H1 (cell line): ENCODE data around the gene ICAM5. TPM values are rescaled to one million over a fixed set of nuclear protein-coding genes. Genes with fewer than 3 reads are reported as not detected.

Experiments used
- CTCF ChIA-PET: fragments of 300-600 bp; sonication (Branson Sonifier 250); formaldehyde crosslinking; loops from one replicate; lab custom pipeline; 2021; ENCODE audit not compliant: partially characterized antibody; lab: Charles Lee
- POLR2A ChIA-PET: fragments of 300-600 bp; sonication (Branson Sonifier 250); formaldehyde crosslinking; loops from one replicate; lab custom pipeline; 2021; ENCODE audit warnings: inconsistent platforms; ENCODE audit not compliant: partially characterized antibody; lab: Charles Lee
- DNase-seq, 2 experiments: peaks; one replicate each; pipeline versions ENCODE4 v3.0.0 to v3.0.0-alpha.2; 2010 to 2022; ENCODE audit warnings: low spot score in 2 of 2, low read depth in 1 of 2, mixed read lengths in 1 of 2
- FAIRE-seq: peaks from 2 replicates; lab custom pipeline; 2011; peaks lifted over from hg19 to GRCh38; lab: Jason Lieb, UNC
- H2AFZ ChIP-seq: 2 replicates; pipeline ENCODE4 v1.8.1; 2012; ENCODE audit warnings: low read length, inconsistent platforms
- H2AK5ac ChIP-seq: 2 replicates; pipeline ENCODE4 v1.6.1; 2013; ENCODE audit warnings: low read depth, low read length
- H2BK120ac ChIP-seq: replicated peaks from 2 replicates; pipeline ENCODE3; 2013; ENCODE audit warnings: low read depth, low read length, inconsistent platforms
- H2BK12ac ChIP-seq: 2 replicates; pipeline ENCODE4 v1.6.1; 2013; ENCODE audit warnings: low read depth, low read length
- H2BK15ac ChIP-seq: 2 replicates; pipeline ENCODE4 v1.6.1; 2013; ENCODE audit warnings: low read length
- H2BK20ac ChIP-seq: 2 replicates; pipeline ENCODE4 v1.6.1; 2013; ENCODE audit warnings: low read length
- H2BK5ac ChIP-seq: 2 replicates; pipeline ENCODE4 v1.6.1; 2013; ENCODE audit warnings: low read depth, low read length
- H3K14ac ChIP-seq: 2 replicates; pipeline ENCODE4 v1.6.1; 2013; ENCODE audit warnings: inconsistent platforms; ENCODE audit not compliant: insufficient read length
- H3K18ac ChIP-seq: 2 replicates; pipeline ENCODE4 v1.6.1; 2013; ENCODE audit warnings: low read length; ENCODE audit errors: extremely low read depth
- H3K23ac ChIP-seq: 2 replicates; pipeline ENCODE4 v1.6.1; 2013; ENCODE audit warnings: inconsistent platforms; ENCODE audit not compliant: insufficient read length
- H3K23me2 ChIP-seq: 2 replicates; pipeline ENCODE4 v1.6.1; 2013; ENCODE audit warnings: low read depth, low read length
- H3K27ac ChIP-seq: 2 replicates; pipeline ENCODE4 v1.6.1; 2011; ENCODE audit warnings: low read depth, low read length, inconsistent platforms
- H3K27me3 ChIP-seq, 4 experiments: replicated peaks in 1 of 4; 1 replicate in 1 of 4; 2 replicates in 3 of 4; pipeline versions ENCODE4 v1.6.1 to v1.8.1; 2011 to 2013; ENCODE audit warnings: low read length in 3 of 4, mild to moderate bottlenecking in 3 of 4, inconsistent platforms in 2 of 4, mixed read lengths in 2 of 4, moderate library complexity in 1 of 4; ENCODE audit not compliant: control insufficient read depth in 3 of 4, insufficient read depth in 3 of 4; ENCODE audit errors: extremely low read depth in 1 of 4
- H3K36me3 ChIP-seq, 4 experiments: 2 replicates each; pipeline versions ENCODE4 v1.6.1 to v1.8.1; 2011 to 2013; ENCODE audit warnings: mild to moderate bottlenecking in 4 of 4, low read length in 3 of 4, moderate library complexity in 2 of 4, control low read depth in 1 of 4, inconsistent platforms in 1 of 4; ENCODE audit not compliant: insufficient read depth in 4 of 4, control insufficient read depth in 2 of 4
- H3K4ac ChIP-seq: replicated peaks from 2 replicates; pipeline ENCODE3; 2013; ENCODE audit warnings: low read length, low read depth, mixed read lengths, inconsistent platforms; ENCODE audit not compliant: insufficient read length
- H3K4me1 ChIP-seq, 4 experiments: replicated peaks in 1 of 4; 1 replicate in 1 of 4; 2 replicates in 3 of 4; pipeline versions ENCODE4 v1.6.1 to v1.8.1; 2011 to 2013; ENCODE audit warnings: low read length in 3 of 4, inconsistent platforms in 2 of 4, mixed read lengths in 1 of 4; ENCODE audit not compliant: insufficient read depth in 4 of 4, control insufficient read depth in 3 of 4
- H3K4me2 ChIP-seq, 2 experiments: 2 replicates each; pipeline versions ENCODE4 v1.6.1 to v1.8.1; 2011 to 2013; ENCODE audit warnings: low read depth in 2 of 2, low read length in 2 of 2, control low read depth in 1 of 2, inconsistent platforms in 1 of 2, mild to moderate bottlenecking in 1 of 2; ENCODE audit not compliant: insufficient read depth in 1 of 2
- H3K4me3 ChIP-seq, 4 experiments: fragments of 200-600, 300-600 bp in 1 of 4; sonication (generic), shearing (Covaris generic), sonication (Bioruptor Twin) in 1 of 4; 2 replicates each; pipeline versions ENCODE4 v1.5.1 to v1.8.1; 2011 to 2016; ENCODE audit warnings: low read length in 4 of 4, low read depth in 3 of 4, control low read depth in 2 of 4, inconsistent platforms in 2 of 4, mild to moderate bottlenecking in 2 of 4, mixed read lengths in 1 of 4, moderate library complexity in 1 of 4; ENCODE audit not compliant: insufficient read depth in 2 of 4; ENCODE audit errors: extremely low read depth in 1 of 4
- H3K56ac ChIP-seq: replicated peaks from 2 replicates; pipeline ENCODE3; 2013; ENCODE audit warnings: low read depth, mild to moderate bottlenecking, mixed read lengths, low read length, inconsistent platforms; ENCODE audit not compliant: insufficient read length
- H3K79me1 ChIP-seq: 2 replicates; pipeline ENCODE4 v1.6.1; 2013; ENCODE audit warnings: low read depth, low read length, control low read depth
- H3K79me2 ChIP-seq, 2 experiments: 2 replicates each; pipeline versions ENCODE4 v1.6.1 to v1.8.1; 2012 to 2013; ENCODE audit warnings: low read length in 2 of 2, mild to moderate bottlenecking in 2 of 2, inconsistent platforms in 1 of 2; ENCODE audit not compliant: insufficient read depth in 2 of 2, control insufficient read depth in 1 of 2
- H3K9ac ChIP-seq, 4 experiments: replicated peaks in 1 of 4; 1 replicate in 1 of 4; 2 replicates in 3 of 4; pipeline versions ENCODE4 v1.6.1 to v1.8.1; 2011 to 2013; ENCODE audit warnings: low read depth in 3 of 4, low read length in 3 of 4, control low read depth in 2 of 4, mild to moderate bottlenecking in 2 of 4, moderate library complexity in 2 of 4, inconsistent platforms in 1 of 4; ENCODE audit errors: extremely low read depth in 1 of 4
- H3K9me3 ChIP-seq, 2 experiments: 2 replicates each; pipeline versions ENCODE4 v1.6.1 to v1.8.1; 2012 to 2013; ENCODE audit warnings: mild to moderate bottlenecking in 2 of 2, moderate library complexity in 2 of 2, control low read depth in 1 of 2, inconsistent platforms in 1 of 2, low read depth in 1 of 2, low read length in 1 of 2, mixed read lengths in 1 of 2; ENCODE audit not compliant: insufficient read depth in 2 of 2
- H4K20me1 ChIP-seq, 2 experiments: replicated peaks in 1 of 2; 2 replicates each; pipeline versions ENCODE3 to v1.8.1; 2011 to 2013; ENCODE audit warnings: inconsistent platforms in 2 of 2, low read length in 2 of 2, mild to moderate bottlenecking in 1 of 2; ENCODE audit not compliant: insufficient read depth in 2 of 2, control insufficient read depth in 1 of 2
- H4K5ac ChIP-seq: 2 replicates; pipeline ENCODE4 v1.6.1; 2013; ENCODE audit warnings: low read length, low read depth, mixed read lengths, inconsistent platforms; ENCODE audit not compliant: insufficient read length
- H4K8ac ChIP-seq: 2 replicates; pipeline ENCODE4 v1.8.0; 2013; ENCODE audit warnings: mild to moderate bottlenecking, moderate library complexity, low read length, inconsistent platforms; ENCODE audit not compliant: insufficient read depth; ENCODE audit errors: extremely low read depth
- H4K91ac ChIP-seq: replicated peaks from 2 replicates; pipeline ENCODE3; 2013; ENCODE audit warnings: low read length, mixed read lengths, inconsistent platforms; ENCODE audit not compliant: insufficient read length
- BCL11A ChIP-seq, 2 experiments: IDR thresholded peaks; one replicate each; pipeline ENCODE4 v1.6.1; 2011; ENCODE audit warnings: low read depth in 2 of 2, low read length in 2 of 2, mild to moderate bottlenecking in 2 of 2
- CEBPB ChIP-seq: IDR thresholded peaks from 2 replicates; pipeline ENCODE4 v1.6.1; 2012; ENCODE audit warnings: low read depth, low read length
- EGR1 ChIP-seq: IDR thresholded peaks from 2 replicates; pipeline ENCODE4 v1.6.1; 2011; ENCODE audit warnings: low read depth, low read length, borderline replicate concordance
- HDAC6 ChIP-seq: IDR thresholded peaks from one replicate; pipeline ENCODE4 v1.7.1; 2012; ENCODE audit warnings: low read depth, mild to moderate bottlenecking, inconsistent platforms, low read length, moderate library complexity
- RAD21 ChIP-seq, 2 experiments: IDR thresholded peaks in 1 of 2; conservative IDR thresholded peaks in 1 of 2; 2 replicates each; pipeline ENCODE4 v1.6.1; 2011; ENCODE audit warnings: low read depth in 2 of 2, low read length in 2 of 2, improper control_type of control experiment in 1 of 2, inconsistent platforms in 1 of 2, mild to moderate bottlenecking in 1 of 2, moderate library complexity in 1 of 2
- SAP30 ChIP-seq: fragments of 300-600 bp; sonication (generic); IDR thresholded peaks from 2 replicates; pipeline ENCODE4 v1.7.1; 2012; ENCODE audit warnings: low read length, moderate library complexity, mild to moderate bottlenecking, inconsistent platforms; ENCODE audit not compliant: insufficient read depth, insufficient replicate concordance
- SUZ12 ChIP-seq: fragments of 200-600 bp; sonication (generic); IDR thresholded peaks from 2 replicates; pipeline ENCODE4 v1.6.1; 2012; ENCODE audit warnings: mild to moderate bottlenecking, inconsistent platforms, low read length, moderate library complexity, mixed read lengths
- TAF1 ChIP-seq: IDR thresholded peaks from 2 replicates; pipeline ENCODE4 v1.6.1; 2011; ENCODE audit warnings: mild to moderate bottlenecking, low read depth, low read length
- WGBS, 2 experiments: shearing (Covaris generic) in 1 of 2; methylation state at CpG; one replicate each; pipeline versions ENCODE4 v1.1.6 to v1.1.7; 2013 to 2015; ENCODE audit warnings: low lambda C conversion rate in 2 of 2, mixed read lengths in 2 of 2, inconsistent platforms in 1 of 2, low coverage in 1 of 2, missing lambda C conversion rate in 1 of 2; ENCODE audit not compliant: insufficient replicate concordance in 2 of 2, insufficient coverage in 1 of 2, insufficient read length in 1 of 2; ENCODE audit errors: extremely low coverage in 1 of 2, missing lambda C conversion rate in 1 of 2; 5-methylcytosine and 5-hydroxymethylcytosine counted together
- polyA plus RNA-seq, 7 experiments: library from polyadenylated mRNA; depleted of rRNA in 3 of 7; stranded (reverse) in 5 of 7; unstranded in 2 of 7; fragments of >200 nt in 5 of 7; fragments of 200-250 nt in 2 of 7; gene quantifications; 1 replicate in 5 of 7; 2 replicates in 1 of 7; 4 replicates in 1 of 7; pipeline versions ENCODE4 v1.2.1 to v1.2.3, GENCODE V29; 2011 to 2013; ENCODE audit warnings: missing spikeins in 2 of 7, mixed read lengths in 2 of 7
- total RNA-seq: library from RNA; stranded (reverse); fragmentation: NEBNext Ultra II Directional; extraction: Animal tissue kit (Norgen Biotek cat#: 25700); gene quantifications from 2 replicates; pipeline ENCODE4 v1.2.1, GENCODE V29; 2021

The ICAM5 gene
- total and polyA plus RNA-seq, 2 of the 8 experiments (the other 6 are each of a cell fraction or from before 2014, with no cell fraction given) = 3.9 to 4.8 TPM

DNA sequence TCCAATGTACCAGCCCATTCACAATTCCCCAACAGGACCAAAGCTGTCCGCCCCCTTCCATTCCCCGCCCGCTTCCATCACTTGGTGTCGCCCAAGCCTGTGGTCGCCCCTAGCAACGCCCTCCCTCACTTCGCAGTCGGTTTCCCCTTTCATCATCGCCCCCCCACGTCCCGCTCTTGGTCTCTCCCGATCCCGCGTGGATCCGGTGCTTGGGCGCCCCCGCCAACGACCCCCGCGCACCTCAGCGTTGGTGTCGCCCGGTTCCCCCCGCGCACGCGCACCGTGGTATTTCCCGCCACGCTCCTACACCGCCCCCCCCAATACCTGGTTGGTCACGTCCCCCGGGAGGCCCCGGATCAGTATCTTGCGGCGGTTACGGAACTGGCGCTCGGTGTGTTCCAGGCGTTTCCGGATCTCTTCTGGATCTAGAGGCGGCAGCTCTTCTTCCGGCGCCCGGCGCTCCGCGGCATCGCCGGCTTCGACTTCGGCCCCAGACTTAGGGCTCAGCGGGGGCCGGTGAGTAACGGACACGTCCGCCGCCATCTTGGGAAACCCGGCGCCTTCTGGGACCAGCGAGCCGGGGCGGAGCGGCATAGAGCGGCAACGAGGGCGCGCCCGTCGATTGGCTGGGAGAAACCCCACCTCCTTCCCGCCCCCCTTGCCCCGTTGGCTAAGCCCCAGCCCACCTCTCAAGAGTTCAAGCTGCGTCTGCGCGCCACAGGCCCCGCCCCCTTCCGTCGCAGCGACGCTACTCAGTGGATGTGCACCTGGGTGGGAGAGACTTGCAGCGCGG, 43.4 kb downstream of the ICAM5 start, which contains the start of gene RAVER1:
RAVER1 (minus strand) TSS at position 565 of the 793 bp plus-strand sequence; CDS start at position 543, 22 bp downstream.
- Histone ChIP-seq H2AK5ac (no peak within 1 kb of the TSS; the same call in 1 of the 2 replicates), H3K56ac (peak within 1 kb of the TSS; percentile 95), H3K27ac (peak within 1 kb of the TSS; percentile 76), H4K20me1 (peaks cover 6 to 16% of the 10 kb centered on the region in 2 experiments), H3K79me2 (peaks cover 5 to 24% of the 10 kb centered on the region in 2 experiments), H3K18ac (peak within 1 kb of the TSS; percentile 36; the same call in 1 of the 2 replicates), H2BK12ac (no peak within 1 kb of the TSS), H3K9me3 (no peaks in the 10 kb centered on the region), H2BK120ac (no peak within 1 kb of the TSS), H4K8ac (peak within 1 kb of the TSS; percentile 99), H2AFZ (peak within 1 kb of the TSS; percentile 43; the same call in 1 of the 2 replicates), H2BK5ac (peak within 1 kb of the TSS; percentile 82), H2BK15ac (peak within 1 kb of the TSS; percentile 88; the same call in 1 of the 2 replicates), H4K5ac (peak within 1 kb of the TSS; percentile 83), H3K79me1 (peaks cover 5% of the 10 kb centered on the region), H3K23me2 (peaks cover 13% of the 10 kb centered on the region), H3K4me1 (peaks cover 0 to 19% (median 7%) of the 10 kb centered on the region in 4 experiments; a peak in 6 of 7 replicates), H3K4me3 (peak within 1 kb of the TSS; percentile 75 to 96 (median 90)), H3K27me3 (peaks cover 0 to 3% (median 0%) of the 10 kb centered on the region in 4 experiments; a peak in 2 of 7 replicates), H3K23ac (no peak within 1 kb of the TSS), H3K36me3 (peaks cover 13 to 21% (median 17%) of the 10 kb centered on the region in 4 experiments), H3K9ac (peak within 1 kb of the TSS; percentile 59 to 86 (median 78)), H3K4me2 (peak within 1 kb of the TSS; percentile 91 to 93), H2BK20ac (no peak within 1 kb of the TSS), H3K14ac (no peak within 1 kb of the TSS), H4K91ac (peak within 1 kb of the TSS; percentile 76), H3K4ac (no peak within 1 kb of the TSS)
- DNase-seq (peak; percentile 84 to 94), FAIRE-seq (no peak)
- ChIA-PET POLR2A (interaction anchor here (0.6 to 6.8 kb wide), 18 partner anchors 12 to 198 kb away, joined by 3 to 104 read pairs (median 6); partner anchors contain the start of genes CDC37, DNMT1, FDX2 and ICAM1), CTCF (interaction anchor here (0.7 to 4.9 kb wide), 11 partner anchors 11 to 83 kb away, joined by 3 to 21 read pairs (median 4); partner anchors contain the start of genes ICAM1 and ICAM5)
- 2% methylated on average over 61 of the region's 82 CpGs; no CpG with 5 or more reads in 1 of the 2 experiments for WGBS, 2 experiments
- TF ChIP-seq SUZ12 = no peak
- TF ChIP-seq CEBPB = no peak
- no peak for TF ChIP-seq RAD21 (IDR thresholded peaks at IDR 0.05 in 1 of 2, conservative IDR thresholded peaks at IDR 0.05 in 1 of 2; ENCODE audit: low read depth in 2 of 2, low read length in 2 of 2)
- TF ChIP-seq HDAC6 = no peak
- TF ChIP-seq SAP30 = no peak
- no peak for TF ChIP-seq EGR1
- no peak for TF ChIP-seq BCL11A (IDR thresholded peaks at IDR 0.05; ENCODE audit: low read depth in 2 of 2, low read length in 2 of 2)
- peak; percentile 88 for TF ChIP-seq TAF1
